Body of pancreas (tissue), 4 donors: ENCODE data around the gene PPP6R2.

Source experiments
- POLR2A ChIP-seq, 3 donors: fragments of 450-650 bp; IDR thresholded peaks; one replicate each; pipeline ENCODE4 v1.6.1; 2016; ENCODE audit warnings: antibody characterized with exemption in 3 of 3, mild to moderate bottlenecking in 2 of 3
- TF ChIP-seq, protein P1 (sequence below), 7 experiments: fragments of 450-650 bp in 4 of 7; fragments of 200-600 bp in 3 of 7; sonication (generic) in 3 of 7; IDR thresholded peaks; one replicate each; pipeline ENCODE4 v1.5.1; 2016 to 2019; ENCODE audit warnings: antibody characterized with exemption in 7 of 7

DNA sequence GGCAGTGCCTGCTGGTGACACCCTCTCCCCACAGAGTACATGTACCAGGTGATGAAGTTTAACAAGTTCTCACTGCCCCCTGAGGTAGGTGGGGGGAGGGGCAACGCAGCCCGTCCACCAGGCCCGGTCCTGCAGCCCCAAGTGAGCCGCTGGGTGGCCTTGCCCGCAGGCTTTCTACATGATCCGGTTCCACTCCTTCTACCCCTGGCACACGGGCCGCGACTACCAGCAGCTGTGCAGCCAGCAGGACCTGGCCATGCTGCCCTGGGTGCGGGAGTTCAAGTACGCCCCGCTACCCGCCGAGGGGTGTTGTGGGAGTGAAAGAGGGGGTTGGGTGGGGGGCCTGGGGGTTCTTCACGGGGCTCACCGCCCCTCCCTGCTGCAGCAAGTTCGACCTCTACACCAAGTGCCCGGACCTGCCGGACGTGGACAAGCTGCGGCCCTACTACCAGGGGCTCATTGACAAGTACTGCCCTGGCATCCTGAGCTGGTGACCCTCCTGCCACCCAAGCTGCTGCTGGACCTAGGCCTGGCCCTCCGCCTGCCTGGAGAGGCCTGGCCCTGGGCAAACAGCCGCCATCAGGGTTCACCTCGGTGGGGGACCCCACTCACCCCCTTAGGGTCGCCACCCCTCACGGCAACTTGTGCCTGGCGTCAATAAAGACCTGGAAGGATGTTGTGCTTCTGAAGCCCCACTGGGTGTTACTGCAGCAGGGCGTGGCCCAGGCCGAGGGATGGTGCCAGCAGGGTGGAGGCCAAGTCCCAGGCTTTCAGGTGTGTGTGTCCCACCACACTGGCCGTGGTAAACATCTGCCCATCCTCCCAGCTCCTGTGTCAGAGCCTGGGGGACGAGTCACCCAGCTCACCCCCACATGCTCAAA, 146.5 kb downstream of the PPP6R2 start:
- TF ChIP-seq, protein P1, sequence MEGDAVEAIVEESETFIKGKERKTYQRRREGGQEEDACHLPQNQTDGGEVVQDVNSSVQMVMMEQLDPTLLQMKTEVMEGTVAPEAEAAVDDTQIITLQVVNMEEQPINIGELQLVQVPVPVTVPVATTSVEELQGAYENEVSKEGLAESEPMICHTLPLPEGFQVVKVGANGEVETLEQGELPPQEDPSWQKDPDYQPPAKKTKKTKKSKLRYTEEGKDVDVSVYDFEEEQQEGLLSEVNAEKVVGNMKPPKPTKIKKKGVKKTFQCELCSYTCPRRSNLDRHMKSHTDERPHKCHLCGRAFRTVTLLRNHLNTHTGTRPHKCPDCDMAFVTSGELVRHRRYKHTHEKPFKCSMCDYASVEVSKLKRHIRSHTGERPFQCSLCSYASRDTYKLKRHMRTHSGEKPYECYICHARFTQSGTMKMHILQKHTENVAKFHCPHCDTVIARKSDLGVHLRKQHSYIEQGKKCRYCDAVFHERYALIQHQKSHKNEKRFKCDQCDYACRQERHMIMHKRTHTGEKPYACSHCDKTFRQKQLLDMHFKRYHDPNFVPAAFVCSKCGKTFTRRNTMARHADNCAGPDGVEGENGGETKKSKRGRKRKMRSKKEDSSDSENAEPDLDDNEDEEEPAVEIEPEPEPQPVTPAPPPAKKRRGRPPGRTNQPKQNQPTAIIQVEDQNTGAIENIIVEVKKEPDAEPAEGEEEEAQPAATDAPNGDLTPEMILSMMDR (IDR thresholded peaks at IDR 0.05) = no peak
- TF ChIP-seq POLR2A (IDR thresholded peaks at IDR 0.05) = no peak
